NCI-H146 (cell line): Measurements from ENCODE around the gene TBX15.

Source experiments
- DNase-seq: peaks from one replicate; lab custom pipeline; 2025; lab: John Stamatoyannopoulos, UW

TBX15 gene

GRCh38 chr1:118984722-118985639, 3.2 kb downstream of the TBX15 start:
- no peak for DNase-seq

GRCh38 chr1:118984086-118984721, 3.9 kb downstream of the TBX15 start:
- no peak for DNase-seq

DNA sequence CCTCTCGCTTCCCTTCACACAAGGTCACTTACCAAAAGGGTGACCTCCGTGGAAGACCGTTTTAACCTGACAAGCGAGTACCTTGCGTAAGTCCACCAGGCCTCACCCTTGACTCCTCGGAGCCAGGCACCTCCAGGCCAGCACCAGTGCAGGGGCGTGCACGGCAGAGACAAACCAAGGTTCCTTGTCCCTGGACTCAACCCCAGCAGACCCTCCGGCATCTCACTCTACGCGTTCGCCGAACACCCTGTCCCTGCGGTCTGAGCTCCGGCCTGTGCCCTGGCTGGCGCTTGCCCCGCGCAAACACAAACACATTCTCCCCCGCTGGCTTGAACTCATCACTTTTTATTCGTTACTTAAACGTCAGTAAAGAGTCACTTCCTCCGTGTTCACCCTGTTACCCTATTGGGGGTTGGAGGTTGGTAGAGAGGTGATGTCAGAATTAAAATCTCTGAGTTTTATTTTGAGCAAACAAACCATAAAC, 4.5 kb downstream of the TBX15 start:
- DNase-seq: no peak

- DNase-seq: no peak
Measured at GRCh38 chr1:118982821-118983557, 5.2 kb downstream of the TBX15 start.

GRCh38 chr1:118982266-118982665, 5.9 kb downstream of the TBX15 start:
- no peak for DNase-seq

DNA sequence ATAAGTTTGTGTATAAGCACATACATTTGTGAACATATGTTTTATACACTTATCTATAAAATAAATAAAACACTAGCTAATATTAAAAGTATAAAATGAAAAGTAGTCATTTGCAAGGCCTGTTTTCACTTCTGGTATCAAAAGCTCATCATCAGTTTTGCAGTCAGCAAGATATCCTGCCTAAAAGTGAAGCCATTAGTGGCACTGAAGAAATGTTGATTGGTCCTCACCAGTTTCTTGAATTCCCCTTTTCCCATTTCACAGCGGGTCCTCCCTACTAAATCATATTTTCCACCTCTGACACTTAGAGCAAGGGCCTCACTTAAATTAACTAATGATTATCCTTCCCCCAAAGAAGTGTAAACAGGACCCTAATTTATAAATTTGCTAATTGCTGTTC, 6.7 kb downstream of the TBX15 start:
- no peak for DNase-seq

- DNase-seq: no peak
Measured at GRCh38 chr1:118979754-118980575, 8.2 kb downstream of the TBX15 start.

- no peak for DNase-seq
Measured at GRCh38 chr1:118978914-118979701, 9.0 kb downstream of the TBX15 start.

DNA sequence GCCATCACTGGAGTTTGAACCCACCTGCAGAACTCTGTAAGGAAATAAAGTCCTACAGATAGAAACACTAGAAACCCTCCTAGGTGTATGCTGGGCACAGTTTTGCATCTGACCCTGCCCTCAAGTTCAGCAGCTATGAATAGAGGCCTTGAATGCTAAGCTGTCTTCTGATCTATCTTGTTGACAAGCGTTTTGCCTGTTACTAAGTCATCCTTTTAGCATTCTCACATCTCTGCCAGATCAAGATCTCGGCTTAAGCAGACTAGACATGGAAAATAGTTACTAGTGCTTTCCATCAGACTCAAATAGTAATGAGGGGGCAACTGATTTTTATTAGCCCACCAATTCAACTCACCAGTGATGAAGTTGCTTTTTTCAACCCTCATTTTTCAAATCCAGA, 10.5 kb downstream of the TBX15 start:
- no peak for DNase-seq

- no peak for DNase-seq
Measured at GRCh38 chr1:118974661-118975060, 13.5 kb downstream of the TBX15 start.

DNA sequence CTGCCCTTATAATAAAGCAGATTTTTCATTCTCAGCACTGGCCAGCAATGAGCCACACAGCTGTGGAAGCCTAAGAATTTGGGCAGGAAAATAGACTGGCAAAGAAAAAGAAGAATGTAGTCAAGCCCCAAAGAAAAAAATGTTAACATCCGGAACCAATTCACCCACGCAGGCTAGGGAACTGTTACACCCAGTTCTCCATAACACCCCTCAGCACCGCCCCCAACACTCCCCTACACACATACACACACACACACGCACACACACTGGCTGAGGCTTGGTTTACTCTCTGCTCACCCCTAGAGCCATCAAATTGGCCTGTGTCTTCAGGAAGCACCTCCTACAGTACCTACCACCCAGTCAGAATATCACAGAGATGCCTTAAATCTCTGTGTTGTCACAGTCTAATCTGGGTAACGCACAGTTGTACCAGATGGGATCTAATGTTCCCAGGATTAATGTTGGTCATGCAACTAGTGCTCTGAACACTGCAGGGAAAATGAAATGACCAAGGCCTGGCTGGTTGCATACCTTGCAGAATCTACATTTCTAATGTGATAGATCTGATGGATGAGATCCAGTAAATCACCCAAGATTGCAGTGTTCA, 14.5 kb downstream of the TBX15 start:
- DNase-seq: no peak

DNA sequence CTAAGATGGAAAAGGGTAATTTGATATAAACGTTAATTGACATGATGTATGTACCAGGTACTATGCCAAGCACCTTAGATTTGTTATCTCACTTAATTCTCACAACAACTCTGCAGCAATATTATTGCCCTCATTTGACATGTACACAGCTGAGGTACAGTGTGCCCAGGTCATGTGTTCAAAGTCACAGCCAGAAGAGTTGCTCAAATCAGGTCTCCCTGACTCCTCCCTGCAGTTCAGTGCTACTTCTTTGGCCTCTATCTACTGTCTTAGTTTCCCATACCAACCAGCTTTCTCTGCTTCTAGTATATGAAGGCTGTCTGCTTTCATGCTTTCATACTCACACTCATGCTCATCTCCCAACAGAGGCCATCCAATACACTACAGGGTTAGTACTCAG, 15.1 kb downstream of the TBX15 start:
- no peak for DNase-seq

- DNase-seq: no peak
Measured at GRCh38 chr1:118970451-118970850, 17.7 kb downstream of the TBX15 start.

GRCh38 chr1:118963456-118964430, 24.4 kb downstream of the TBX15 start:
- DNase-seq: no peak

- DNase-seq: no peak
Measured at GRCh38 chr1:118963138-118963455, 25.0 kb downstream of the TBX15 start.

DNA sequence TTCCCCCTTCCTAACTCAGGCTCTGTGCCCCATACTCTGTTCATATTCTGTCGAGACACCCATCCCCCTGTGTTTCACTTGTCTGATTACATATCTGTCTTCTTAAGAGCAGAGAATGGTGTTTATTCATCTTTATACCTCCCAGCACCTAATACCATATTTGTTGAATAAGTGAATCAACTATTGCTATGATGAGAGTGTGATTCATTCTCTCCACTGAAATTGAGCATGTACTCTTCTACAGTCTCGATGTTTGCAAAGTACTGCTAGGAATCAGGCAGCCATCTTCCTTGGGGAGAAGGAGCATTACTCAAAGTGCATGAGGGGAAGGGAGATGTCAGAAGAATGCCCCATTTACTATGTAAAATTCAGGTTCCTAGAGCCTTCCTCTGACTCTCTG, 27.0 kb downstream of the TBX15 start:
- DNase-seq: no peak

- no peak for DNase-seq
Measured at GRCh38 chr1:118960567-118961136, 27.5 kb downstream of the TBX15 start.

- no peak for DNase-seq
Measured at GRCh38 chr1:118960026-118960561, 28.0 kb downstream of the TBX15 start.
